LNCaP clone FGC (cell line): Measurements from ENCODE around the gene FOXP2.
A peak's percentile ranks its signal among the peaks of the same experiment; 100 is the strongest.
"Not testable (repeated sequence)": the region's sequence is repeated elsewhere in the genome, so short reads cannot be mapped to it uniquely, and the experiment has no call there.

ENCODE experiments used
- DNase-seq: peaks from one replicate; pipeline ENCODE4 v3.0.0-alpha.2; 2011; ENCODE audit warnings: low read depth
- H3K4me3 ChIP-seq: 2 replicates; pipeline ENCODE4 v1.5.1; 2011; ENCODE audit warnings: mild to moderate bottlenecking, low read depth, low read length, control low read depth
- TF ChIP-seq, protein P1 (sequence below): IDR thresholded peaks from 2 replicates; pipeline ENCODE4 v1.5.1; 2012; ENCODE audit warnings: mild to moderate bottlenecking; ENCODE audit not compliant: control insufficient read depth, insufficient read depth; ENCODE audit errors: extremely low read depth

FOXP2 gene

DNA sequence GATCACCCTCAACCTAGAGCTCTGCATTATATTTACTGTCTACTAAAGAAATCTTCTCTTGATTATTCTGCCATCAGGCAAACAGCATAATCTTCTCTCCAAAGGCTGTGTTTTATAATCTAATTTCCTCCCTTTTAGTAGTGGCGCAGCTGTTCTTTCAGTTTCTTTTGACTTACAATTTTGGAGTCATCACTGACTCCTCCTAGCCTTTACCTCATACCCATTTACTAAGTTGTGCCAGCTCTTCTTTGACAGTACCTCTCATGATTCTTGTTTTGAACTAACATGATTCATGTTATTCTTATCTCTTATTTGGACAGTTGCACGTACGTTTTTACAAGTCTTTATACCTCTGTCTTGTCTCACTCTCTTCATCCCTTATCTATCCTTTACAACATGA, 113.0 kb downstream of the FOXP2 start:
- no peak for DNase-seq
- H3K4me3 ChIP-seq: no peak overlapping the region
- TF ChIP-seq, protein P1, sequence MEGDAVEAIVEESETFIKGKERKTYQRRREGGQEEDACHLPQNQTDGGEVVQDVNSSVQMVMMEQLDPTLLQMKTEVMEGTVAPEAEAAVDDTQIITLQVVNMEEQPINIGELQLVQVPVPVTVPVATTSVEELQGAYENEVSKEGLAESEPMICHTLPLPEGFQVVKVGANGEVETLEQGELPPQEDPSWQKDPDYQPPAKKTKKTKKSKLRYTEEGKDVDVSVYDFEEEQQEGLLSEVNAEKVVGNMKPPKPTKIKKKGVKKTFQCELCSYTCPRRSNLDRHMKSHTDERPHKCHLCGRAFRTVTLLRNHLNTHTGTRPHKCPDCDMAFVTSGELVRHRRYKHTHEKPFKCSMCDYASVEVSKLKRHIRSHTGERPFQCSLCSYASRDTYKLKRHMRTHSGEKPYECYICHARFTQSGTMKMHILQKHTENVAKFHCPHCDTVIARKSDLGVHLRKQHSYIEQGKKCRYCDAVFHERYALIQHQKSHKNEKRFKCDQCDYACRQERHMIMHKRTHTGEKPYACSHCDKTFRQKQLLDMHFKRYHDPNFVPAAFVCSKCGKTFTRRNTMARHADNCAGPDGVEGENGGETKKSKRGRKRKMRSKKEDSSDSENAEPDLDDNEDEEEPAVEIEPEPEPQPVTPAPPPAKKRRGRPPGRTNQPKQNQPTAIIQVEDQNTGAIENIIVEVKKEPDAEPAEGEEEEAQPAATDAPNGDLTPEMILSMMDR: no peak

DNA sequence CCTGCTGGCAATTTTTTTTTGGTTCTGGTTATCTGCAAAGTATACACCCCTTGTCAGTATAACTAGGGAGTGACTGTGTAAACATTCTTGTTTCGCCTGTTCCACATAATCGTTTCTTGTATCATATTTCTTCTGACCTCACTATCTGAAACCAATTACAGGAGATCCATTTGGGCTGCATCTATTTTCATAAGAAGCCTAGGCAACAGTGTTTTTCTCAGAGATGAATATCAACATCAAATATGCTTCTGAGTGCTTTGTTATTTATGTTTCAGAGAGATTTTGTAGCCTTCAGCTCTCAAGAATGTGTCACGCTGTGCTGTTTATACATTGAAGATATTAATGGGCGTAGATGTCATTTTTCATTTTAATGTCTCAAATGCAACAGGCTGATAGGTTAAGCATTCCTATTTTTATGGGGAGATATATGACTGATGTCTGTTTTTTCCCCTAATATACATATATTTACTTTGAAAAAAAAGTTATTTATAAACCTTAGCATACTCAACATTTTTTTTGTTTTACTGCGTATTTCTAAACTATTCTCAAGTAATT, 115.5 kb downstream of the FOXP2 start:
- TF ChIP-seq, protein P1: no peak
- no peak overlapping the region for H3K4me3 ChIP-seq
- DNase-seq: no peak

DNA sequence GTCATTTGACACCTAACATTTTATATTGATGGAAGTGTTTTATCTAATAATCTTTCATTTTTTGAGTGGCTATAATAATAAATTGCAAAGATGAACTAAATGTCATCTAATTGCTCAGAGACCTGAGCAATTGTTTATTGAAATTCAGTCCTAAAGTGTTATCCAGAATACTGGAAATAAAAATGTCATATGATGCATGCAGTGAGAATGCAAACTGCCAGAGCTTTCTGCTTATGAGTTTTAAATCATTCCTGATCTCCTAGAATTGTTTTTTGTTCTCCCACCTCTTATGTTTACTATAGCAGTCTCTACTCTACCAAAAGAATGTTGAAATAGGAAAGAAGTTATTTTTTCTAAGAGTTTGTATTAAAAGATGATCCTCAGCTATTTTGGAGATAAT, 116.7 kb downstream of the FOXP2 start:
- TF ChIP-seq, protein P1: no peak
- no peak for DNase-seq

DNA sequence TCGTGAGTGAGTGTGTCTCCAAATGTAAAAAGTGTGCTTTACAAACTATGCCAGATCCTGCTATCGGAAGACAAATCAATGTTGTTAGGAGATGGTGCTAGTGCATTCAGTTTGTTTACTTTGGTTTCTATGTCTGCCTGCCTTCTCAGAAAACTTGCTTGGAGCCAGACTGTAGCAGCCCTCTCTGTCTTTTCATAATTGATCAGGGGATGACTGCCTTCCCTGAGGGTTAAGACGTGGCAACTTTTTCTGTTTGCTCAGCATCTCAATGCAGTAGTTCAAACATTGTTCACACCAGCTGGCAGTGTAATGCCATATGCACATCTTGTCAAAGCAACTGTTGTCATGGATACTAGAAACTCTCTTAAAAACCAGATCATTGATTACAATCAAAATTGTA, 118.5 kb downstream of the FOXP2 start:
- H3K4me3 ChIP-seq: no peak overlapping the region
- TF ChIP-seq, protein P1: no peak
- no peak for DNase-seq

More for the DNA sequence above, 116.7 kb downstream of the FOXP2 start:
- H3K4me3 ChIP-seq: no peak overlapping the region

DNA sequence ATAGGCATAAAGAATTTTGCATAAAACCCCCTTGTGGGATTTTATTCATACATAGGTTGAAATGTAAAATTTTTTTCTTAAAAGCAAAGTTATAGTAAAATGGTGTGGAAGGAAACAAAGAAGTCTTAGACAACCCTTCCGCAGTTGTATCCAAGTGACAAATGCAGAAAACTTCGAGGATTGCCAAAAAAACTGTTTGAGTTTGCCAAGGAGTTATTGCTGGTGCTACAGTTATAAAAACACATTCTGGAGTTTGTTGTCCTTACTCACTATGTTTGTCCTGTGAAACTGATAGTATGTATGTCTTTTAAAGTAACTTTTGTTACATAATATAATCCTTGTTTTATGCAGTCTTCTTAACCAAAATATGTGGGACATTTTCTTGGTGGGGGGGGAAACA, 120.3 kb downstream of the FOXP2 start:
- no peak for DNase-seq
- H3K4me3 ChIP-seq: no peak overlapping the region
- TF ChIP-seq, protein P1: no peak

DNA sequence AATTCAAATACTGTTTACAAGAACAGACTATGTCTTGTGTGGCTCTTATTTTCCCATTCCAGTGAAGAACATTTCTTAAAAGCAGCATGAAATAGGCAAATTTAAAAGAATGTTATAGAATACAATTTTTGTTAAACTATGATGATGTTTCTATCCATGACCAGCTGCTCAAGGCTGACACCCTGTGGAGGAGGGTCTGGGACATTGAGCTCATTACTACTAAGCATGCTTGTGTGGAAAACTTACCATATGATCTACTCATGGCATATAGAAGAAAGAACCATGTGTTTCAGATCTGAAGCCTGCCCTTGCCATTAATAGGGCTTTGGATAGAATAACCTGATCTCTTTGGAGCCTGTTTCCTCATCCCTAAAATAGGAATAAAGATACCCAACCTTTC, 125.0 kb downstream of the FOXP2 start:
- TF ChIP-seq, protein P1: peak; percentile 61
- H3K4me3 ChIP-seq: no peak overlapping the region
- DNase-seq: no peak

DNA sequence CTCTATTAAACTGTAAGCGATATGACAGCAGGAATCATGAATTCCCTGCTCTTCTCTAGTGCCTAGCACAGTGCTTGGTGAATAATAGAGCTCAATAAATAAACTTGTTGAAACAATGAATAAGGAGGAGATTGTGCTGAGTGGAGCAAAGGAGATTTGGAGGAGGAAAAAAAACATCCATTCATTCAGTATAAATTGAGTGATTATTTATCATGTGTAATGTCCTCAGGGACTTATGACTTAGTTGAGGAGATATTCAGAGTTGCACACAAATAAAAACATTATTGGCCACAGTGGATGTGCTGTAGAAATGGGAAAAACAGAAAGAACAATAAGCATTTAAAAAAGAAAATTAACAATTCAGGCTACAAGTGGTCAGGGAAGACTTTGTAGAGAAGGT, 125.7 kb downstream of the FOXP2 start:
- TF ChIP-seq, protein P1: no peak
- H3K4me3 ChIP-seq: no peak overlapping the region
- no peak for DNase-seq

DNA sequence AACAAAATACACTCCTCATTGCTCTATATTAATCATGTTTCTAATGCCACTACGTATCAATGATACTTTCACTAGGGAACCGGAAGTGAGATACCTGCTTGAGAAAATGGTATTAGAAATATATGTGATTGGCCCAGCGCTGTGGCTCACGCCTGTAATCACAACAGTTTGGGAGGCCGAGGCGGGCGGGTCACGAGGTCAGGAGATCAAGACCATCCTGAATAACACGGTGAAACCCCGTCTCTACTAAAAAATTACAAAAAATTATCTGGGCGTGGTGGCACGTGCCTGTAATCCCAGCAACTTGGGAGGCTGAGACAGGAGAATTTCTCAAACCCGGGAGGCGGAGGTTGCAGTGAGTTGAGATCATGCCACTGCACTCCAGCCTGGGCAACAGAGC, 132.7 kb downstream of the FOXP2 start:
- not testable (repeated sequence) for H3K4me3 ChIP-seq, DNase-seq
